Trophoblast cell (in vitro differentiated cells and primary cell): ENCODE data around the gene TMEM120B.
"Not testable (repeated sequence)": the region's sequence is repeated elsewhere in the genome, so short reads cannot be mapped to it uniquely, and the experiment has no call there.

ENCODE experiments used
- DNase-seq, 2 donors: peaks; one replicate each; pipeline ENCODE4 v3.0.0-alpha.2; 2016
- H2AFZ ChIP-seq: 2 replicates; pipeline ENCODE4 v1.6.1; 2013; ENCODE audit warnings: low read length, moderate library complexity, mild to moderate bottlenecking; ENCODE audit not compliant: insufficient read depth, poor library complexity
- H2AK5ac ChIP-seq: 2 replicates; pipeline ENCODE4 v1.6.1; 2013; ENCODE audit warnings: mild to moderate bottlenecking, low read length
- H2BK120ac ChIP-seq: 2 replicates; pipeline ENCODE4 v1.6.1; 2013; ENCODE audit warnings: low read length, mild to moderate bottlenecking, moderate library complexity; ENCODE audit not compliant: insufficient read depth, poor library complexity
- H2BK12ac ChIP-seq: 2 replicates; pipeline ENCODE4 v1.6.1; 2013; ENCODE audit warnings: mild to moderate bottlenecking, low read length, moderate library complexity
- H2BK5ac ChIP-seq: 2 replicates; pipeline ENCODE4 v1.6.1; 2013; ENCODE audit warnings: low read length, low read depth, moderate library complexity, mild to moderate bottlenecking; ENCODE audit not compliant: poor library complexity
- H3K14ac ChIP-seq: 2 replicates; pipeline ENCODE4 v1.6.1; 2013; ENCODE audit warnings: mild to moderate bottlenecking, low read length
- H3K18ac ChIP-seq: 2 replicates; pipeline ENCODE4 v1.6.1; 2013; ENCODE audit warnings: mild to moderate bottlenecking, low read length
- H3K23ac ChIP-seq: 2 replicates; pipeline ENCODE4 v1.6.1; 2013; ENCODE audit warnings: low read length
- H3K27ac ChIP-seq: 2 replicates; pipeline ENCODE4 v1.5.1; 2013; ENCODE audit warnings: low read depth, mild to moderate bottlenecking, inconsistent platforms, low read length, moderate library complexity
- H3K27me3 ChIP-seq: 2 replicates; pipeline ENCODE4 v1.6.1; 2013; ENCODE audit warnings: inconsistent platforms, mild to moderate bottlenecking, low read length, moderate library complexity; ENCODE audit not compliant: insufficient read depth
- H3K36me3 ChIP-seq, 2 experiments: 1 replicate in 1 of 2; 2 replicates in 1 of 2; pipeline ENCODE4 v1.6.1; 2013; ENCODE audit warnings: low read length in 2 of 2, mild to moderate bottlenecking in 2 of 2, moderate library complexity in 1 of 2; ENCODE audit not compliant: insufficient read depth in 2 of 2, control insufficient read depth in 1 of 2
- H3K4ac ChIP-seq: 2 replicates; pipeline ENCODE4 v1.6.1; 2013; ENCODE audit warnings: low read depth, mild to moderate bottlenecking, low read length, moderate library complexity
- H3K4me1 ChIP-seq, 2 experiments: 1 replicate in 1 of 2; 2 replicates in 1 of 2; pipeline ENCODE4 v1.6.1; 2013; ENCODE audit warnings: low read length in 2 of 2, mild to moderate bottlenecking in 2 of 2, moderate library complexity in 1 of 2; ENCODE audit not compliant: insufficient read depth in 2 of 2, control insufficient read depth in 1 of 2
- H3K4me2 ChIP-seq: 2 replicates; pipeline ENCODE4 v1.6.1; 2013; ENCODE audit warnings: inconsistent platforms, mild to moderate bottlenecking, low read length, moderate library complexity
- H3K4me3 ChIP-seq: 2 replicates; pipeline ENCODE4 v1.5.1; 2013; ENCODE audit warnings: mild to moderate bottlenecking, low read depth, low read length, inconsistent platforms
- H3K79me1 ChIP-seq: one replicate; pipeline ENCODE4 v1.6.1; 2013; ENCODE audit warnings: low read length
- H3K79me2 ChIP-seq: 2 replicates; pipeline ENCODE4 v1.6.1; 2013; ENCODE audit warnings: low read length, mild to moderate bottlenecking; ENCODE audit not compliant: control insufficient read depth, insufficient read depth, poor library complexity
- H3K9ac ChIP-seq: 2 replicates; pipeline ENCODE4 v1.6.1; 2013; ENCODE audit warnings: mild to moderate bottlenecking, low read length
- H3K9me3 ChIP-seq: 2 replicates; pipeline ENCODE4 v1.6.1; 2013; ENCODE audit warnings: low read depth, mild to moderate bottlenecking, control low read depth, inconsistent platforms, low read length; ENCODE audit not compliant: insufficient read depth
- H4K12ac ChIP-seq: 2 replicates; pipeline ENCODE4 v1.6.1; 2013; ENCODE audit warnings: low read depth, mild to moderate bottlenecking, low read length, moderate library complexity
- H4K8ac ChIP-seq: 2 replicates; pipeline ENCODE4 v1.6.1; 2013; ENCODE audit warnings: low read depth, mild to moderate bottlenecking, low read length, moderate library complexity
- H4K91ac ChIP-seq: one replicate; pipeline ENCODE4 v1.6.1; 2013; ENCODE audit warnings: low read depth, mild to moderate bottlenecking, low read length, moderate library complexity
- WGBS: extraction: QIAGEN DNeasy Blood & Tissue Kit; methylation state at CpG from one replicate; pipeline ENCODE4 v1.1.7; 2013; ENCODE audit warnings: missing lambda C conversion rate; ENCODE audit not compliant: insufficient read length, insufficient coverage; ENCODE audit errors: extremely low coverage; 5-methylcytosine and 5-hydroxymethylcytosine counted together

The TMEM120B gene

DNA sequence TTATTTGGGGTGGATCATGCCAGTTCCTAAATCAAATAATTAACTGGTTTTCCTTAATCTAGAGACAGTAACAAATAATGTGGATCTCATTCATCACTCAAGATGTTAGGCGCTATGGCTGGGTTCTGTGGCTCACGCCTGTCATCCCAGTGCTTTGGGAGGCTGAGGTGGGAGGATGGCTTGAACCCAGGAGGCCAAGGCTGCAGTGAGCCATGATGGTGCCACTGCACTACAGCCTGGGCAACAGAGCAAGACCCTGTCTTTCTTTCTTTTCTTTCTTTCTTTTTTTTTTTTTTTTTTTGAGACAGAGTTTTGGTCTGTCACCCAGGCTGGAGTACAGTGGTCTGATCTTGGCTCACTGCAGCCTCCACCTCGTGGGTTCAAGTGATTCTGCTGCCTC is 19.8 kb upstream of the TMEM120B start:
- not testable (repeated sequence) for H3K4me3 ChIP-seq, H3K23ac ChIP-seq, H3K4ac ChIP-seq, H3K18ac ChIP-seq, H3K9me3 ChIP-seq, H3K79me1 ChIP-seq, H2AK5ac ChIP-seq, H3K36me3 ChIP-seq, H4K91ac ChIP-seq, DNase-seq, H2AFZ ChIP-seq, H3K4me1 ChIP-seq, H3K79me2 ChIP-seq, H3K27me3 ChIP-seq, H3K9ac ChIP-seq, H3K4me2 ChIP-seq, H2BK5ac ChIP-seq, H4K8ac ChIP-seq, H3K27ac ChIP-seq, H2BK12ac ChIP-seq, H4K12ac ChIP-seq, H3K14ac ChIP-seq, H2BK120ac ChIP-seq
- WGBS, result no CpG with 5 or more reads among the region's 3 CpGs

DNA sequence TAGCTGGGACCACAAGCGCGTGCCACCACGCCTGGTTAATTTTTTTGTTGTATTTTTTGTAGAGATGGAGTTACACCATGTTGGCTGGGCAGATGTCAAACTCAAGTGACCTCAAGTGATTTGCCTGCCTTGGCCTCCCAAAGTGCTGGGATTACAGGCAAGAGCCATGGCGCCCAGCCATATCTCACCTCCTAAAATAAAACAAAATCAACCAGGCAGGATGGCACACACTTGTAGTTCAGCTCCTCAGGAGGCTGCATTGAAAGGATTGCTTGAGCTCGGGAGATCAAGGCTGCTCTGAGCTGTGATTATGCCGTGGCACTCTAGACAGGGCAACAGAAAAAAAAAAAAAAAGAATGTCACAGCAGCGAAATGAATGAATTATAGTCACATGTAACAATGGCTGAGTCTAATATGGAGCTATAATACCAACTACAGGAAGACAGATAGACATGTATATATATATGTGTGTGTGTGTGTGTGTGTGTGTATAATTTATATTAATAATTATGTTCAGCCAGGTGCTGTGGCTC is 19.3 kb upstream of the TMEM120B start:
- no peak overlapping the region for H4K8ac ChIP-seq
- no peak overlapping the region for H2BK12ac ChIP-seq
- H3K79me2 ChIP-seq, result no peaks in the 10 kb centered on the region
- H4K91ac ChIP-seq, result no peak overlapping the region
- no peak overlapping the region for H3K23ac ChIP-seq
- no peaks in the 10 kb centered on the region for H3K27me3 ChIP-seq
- H2BK120ac ChIP-seq, result no peak overlapping the region
- H2AK5ac ChIP-seq, result no peak overlapping the region
- WGBS, result no CpG with 5 or more reads among the region's 7 CpGs
- H3K36me3 ChIP-seq, result no peaks in the 10 kb centered on the region
- no peaks in the 10 kb centered on the region for H3K4me1 ChIP-seq
- no peak overlapping the region for H3K4ac ChIP-seq
- H3K79me1 ChIP-seq, result no peaks in the 10 kb centered on the region
- H3K14ac ChIP-seq, result no peak overlapping the region
- no peak overlapping the region for H2AFZ ChIP-seq
- no peak overlapping the region for H3K4me3 ChIP-seq
- no peaks in the 10 kb centered on the region for H3K9me3 ChIP-seq
- no peak overlapping the region for H2BK5ac ChIP-seq
- no peak overlapping the region for H4K12ac ChIP-seq
- DNase-seq, result no peak
- no peak overlapping the region for H3K18ac ChIP-seq
- H3K4me2 ChIP-seq, result no peak overlapping the region
- no peak overlapping the region for H3K27ac ChIP-seq
- no peak overlapping the region for H3K9ac ChIP-seq

DNA sequence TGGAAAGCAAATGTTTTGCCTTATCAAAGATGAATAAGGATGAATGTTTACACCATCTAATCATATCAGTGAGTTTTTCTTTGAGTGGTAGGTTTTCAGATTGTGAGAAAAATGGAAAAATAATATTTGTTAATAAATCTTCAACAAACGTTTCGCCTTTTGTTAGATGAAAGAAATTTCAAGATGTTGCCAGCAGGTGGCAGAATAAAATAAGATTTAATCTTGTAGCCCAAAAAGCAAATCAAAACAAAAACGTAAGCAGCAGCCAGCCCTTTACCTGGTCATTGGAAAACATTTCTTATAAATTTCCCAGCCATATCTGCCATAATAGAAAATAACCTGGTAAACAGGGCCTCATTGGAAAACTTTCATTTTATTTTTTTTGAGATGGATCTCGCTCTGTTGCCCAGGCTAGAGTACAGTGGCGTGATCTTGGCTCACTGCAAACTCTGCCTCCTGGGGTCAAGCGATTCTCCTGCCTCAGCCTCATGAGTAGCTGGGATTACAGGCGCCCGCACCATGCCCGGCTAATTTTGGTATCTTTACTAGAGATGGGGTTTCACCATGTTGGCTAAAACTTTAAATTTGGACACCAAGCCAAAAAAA is 15.4 kb upstream of the TMEM120B start:
- no CpG with 5 or more reads among the region's 9 CpGs for WGBS
- no peaks in the 10 kb centered on the region for H3K9me3 ChIP-seq
- H3K14ac ChIP-seq, result no peak overlapping the region
- no peak overlapping the region for H4K91ac ChIP-seq
- H3K4me1 ChIP-seq, result no peaks in the 10 kb centered on the region
- no peak overlapping the region for H4K12ac ChIP-seq
- H2BK5ac ChIP-seq, result no peak overlapping the region
- H2BK120ac ChIP-seq, result no peak overlapping the region
- H3K27ac ChIP-seq, result no peak overlapping the region
- no peak overlapping the region for H2AFZ ChIP-seq
- DNase-seq, result peak in 1 of 2 donors; percentile 87
- H3K4me2 ChIP-seq, result no peak overlapping the region
- no peak overlapping the region for H3K9ac ChIP-seq
- no peaks in the 10 kb centered on the region for H3K27me3 ChIP-seq
- no peaks in the 10 kb centered on the region for H3K79me2 ChIP-seq
- no peak overlapping the region for H2AK5ac ChIP-seq
- H3K4ac ChIP-seq, result no peak overlapping the region
- no peak overlapping the region for H3K23ac ChIP-seq
- no peak overlapping the region for H3K4me3 ChIP-seq
- H3K36me3 ChIP-seq, result no peaks in the 10 kb centered on the region
- H3K79me1 ChIP-seq, result no peaks in the 10 kb centered on the region
- no peak overlapping the region for H4K8ac ChIP-seq
- H2BK12ac ChIP-seq, result no peak overlapping the region
- no peak overlapping the region for H3K18ac ChIP-seq

DNA sequence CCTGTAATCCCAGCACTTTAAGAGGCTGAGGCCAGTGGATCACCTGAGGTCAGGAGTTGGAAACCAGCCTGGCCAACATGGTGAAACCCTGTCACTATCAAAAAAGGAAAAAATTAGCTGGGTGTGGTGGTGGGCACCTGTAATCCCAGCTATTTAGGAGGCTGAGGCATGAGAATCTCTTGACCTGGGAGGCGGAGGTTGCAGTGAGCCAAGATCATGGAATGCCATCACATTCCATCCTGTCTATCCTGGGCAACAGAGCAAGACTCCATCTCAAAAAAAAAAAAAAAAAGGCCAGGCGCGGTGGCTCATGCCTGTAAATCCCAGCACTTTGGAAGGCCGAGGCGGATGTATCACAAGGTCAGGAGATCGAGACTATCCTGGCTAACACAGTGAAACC is 14.7 kb upstream of the TMEM120B start:
- H3K4ac ChIP-seq, H3K79me1 ChIP-seq, H2AK5ac ChIP-seq, H2BK5ac ChIP-seq, H2BK120ac ChIP-seq, H3K27me3 ChIP-seq, H2AFZ ChIP-seq, H3K14ac ChIP-seq, H4K91ac ChIP-seq, H4K12ac ChIP-seq, H3K9me3 ChIP-seq, H3K79me2 ChIP-seq, H3K4me3 ChIP-seq, H2BK12ac ChIP-seq, H3K4me1 ChIP-seq, H3K9ac ChIP-seq, H3K27ac ChIP-seq, H3K4me2 ChIP-seq, H4K8ac ChIP-seq, H3K18ac ChIP-seq, H3K23ac ChIP-seq, H3K36me3 ChIP-seq: not testable (repeated sequence)
- WGBS, result no CpG with 5 or more reads among the region's 6 CpGs
- peak; percentile 53 to 60 for DNase-seq
